CD14-positive monocyte (primary cell): ENCODE results near the gene CRIM1. TPM values are rescaled to one million over a fixed set of nuclear protein-coding genes. Genes with fewer than 3 reads are reported as not detected.

ENCODE experiments used
- DNase-seq, 3 donors: peaks; one replicate each; pipeline ENCODE4 v3.0.0-alpha.2; 2011 to 2022
- H2AFZ ChIP-seq: 2 replicates; pipeline ENCODE4 v1.6.0; 2012; ENCODE audit warnings: mild to moderate bottlenecking, low read depth, low read length, inconsistent platforms; ENCODE audit not compliant: insufficient read depth, poor library complexity, severe bottlenecking
- H3K27ac ChIP-seq, 2 donors: 1 replicate in 1 of 2; 2 replicates in 1 of 2; pipeline ENCODE4 v1.5.1; 2012 to 2013; ENCODE audit warnings: low read length in 2 of 2, control low read depth in 1 of 2, inconsistent platforms in 1 of 2, low read depth in 1 of 2, mild to moderate bottlenecking in 1 of 2
- H3K27me3 ChIP-seq, 2 donors: one replicate each; pipeline versions ENCODE4 v1.6.0 to v1.6.1; 2011 to 2013; ENCODE audit warnings: low read length in 2 of 2; ENCODE audit not compliant: control insufficient read depth in 2 of 2, insufficient read depth in 2 of 2
- H3K36me3 ChIP-seq, 2 donors: replicated peaks in 1 of 2; 1 replicate in 1 of 2; 2 replicates in 1 of 2; pipeline versions ENCODE4 v1.5.1 to v1.6.1; 2012 to 2013; ENCODE audit warnings: low read length in 2 of 2, control low read depth in 1 of 2, inconsistent platforms in 1 of 2, mild to moderate bottlenecking in 1 of 2; ENCODE audit not compliant: insufficient read depth in 2 of 2, control insufficient read depth in 1 of 2
- H3K4me1 ChIP-seq, 2 donors: 1 replicate in 1 of 2; 2 replicates in 1 of 2; pipeline versions ENCODE4 v1.5.1 to v1.6.1; 2012 to 2013; ENCODE audit warnings: low read length in 2 of 2, control low read depth in 1 of 2, inconsistent platforms in 1 of 2, mild to moderate bottlenecking in 1 of 2, moderate library complexity in 1 of 2; ENCODE audit not compliant: insufficient read depth in 2 of 2, control insufficient read depth in 1 of 2
- H3K4me2 ChIP-seq: replicated peaks from 2 replicates; pipeline ENCODE3; 2012; ENCODE audit warnings: low read length, moderate library complexity, mild to moderate bottlenecking; ENCODE audit not compliant: poor library complexity, severe bottlenecking; ENCODE audit errors: extremely low read depth
- H3K4me3 ChIP-seq, 3 experiments: fragments of 200-600 bp in 1 of 3; sonication (generic) in 1 of 3; replicated peaks in 1 of 3; 1 replicate in 2 of 3; 2 replicates in 1 of 3; pipeline ENCODE4 v1.5.1; 2011 to 2013; ENCODE audit warnings: low read length in 3 of 3, mild to moderate bottlenecking in 3 of 3, control low read depth in 2 of 3, low read depth in 2 of 3, inconsistent platforms in 1 of 3, moderate library complexity in 1 of 3
- H3K79me2 ChIP-seq: 2 replicates; pipeline ENCODE4 v1.6.0; 2012; ENCODE audit warnings: mild to moderate bottlenecking, control low read depth, inconsistent platforms, low read length, moderate library complexity; ENCODE audit not compliant: insufficient read depth
- H3K9ac ChIP-seq: 2 replicates; pipeline ENCODE4 v1.6.0; 2017; ENCODE audit warnings: low read length, mild to moderate bottlenecking; ENCODE audit not compliant: insufficient read depth, poor library complexity, severe bottlenecking
- H3K9me3 ChIP-seq, 2 donors: replicated peaks in 1 of 2; 1 replicate in 1 of 2; 2 replicates in 1 of 2; pipeline versions ENCODE4 v1.5.1 to v1.6.1; 2012 to 2013; ENCODE audit warnings: low read length in 2 of 2, control low read depth in 1 of 2; ENCODE audit not compliant: control insufficient read depth in 1 of 2, insufficient read depth in 1 of 2
- H4K20me1 ChIP-seq: 2 replicates; pipeline ENCODE4 v1.6.0; 2012; ENCODE audit warnings: mild to moderate bottlenecking, low read length, control low read depth, moderate library complexity; ENCODE audit not compliant: insufficient read depth
- H3K27ac Mint-ChIP-seq, 7 donors: one replicate each; pipeline ENCODE4 v1.8.0; 2020; ENCODE audit warnings: mild to moderate bottlenecking in 7 of 7, mixed read lengths in 7 of 7, moderate library complexity in 6 of 7, inconsistent platforms in 2 of 7
- H3K27me3 Mint-ChIP-seq, 3 donors: one replicate each; pipeline ENCODE4 v1.8.0; 2021 to 2022; ENCODE audit warnings: low read depth in 3 of 3, mild to moderate bottlenecking in 3 of 3, mixed read lengths in 3 of 3, moderate library complexity in 3 of 3, inconsistent platforms in 1 of 3
- H3K36me3 Mint-ChIP-seq, 2 donors: one replicate each; pipeline ENCODE4 v1.8.0; 2020; ENCODE audit warnings: mixed read lengths in 2 of 2, inconsistent platforms in 1 of 2, mild to moderate bottlenecking in 1 of 2
- H3K4me1 Mint-ChIP-seq: one replicate; pipeline ENCODE4 v1.8.0; 2020; ENCODE audit warnings: mild to moderate bottlenecking, mixed read lengths
- H3K4me3 Mint-ChIP-seq, 2 donors: one replicate each; pipeline ENCODE4 v1.8.0; 2020; ENCODE audit warnings: mild to moderate bottlenecking in 2 of 2, mixed read lengths in 2 of 2, moderate library complexity in 1 of 2
- H3K9me3 Mint-ChIP-seq, 7 donors: one replicate each; pipeline ENCODE4 v1.8.0; 2020 to 2022; ENCODE audit warnings: mixed read lengths in 7 of 7, mild to moderate bottlenecking in 6 of 7, moderate library complexity in 6 of 7, inconsistent platforms in 2 of 7
- WGBS: methylation state at CpG from one replicate; pipeline ENCODE4 v1.1.5; 2013; ENCODE audit warnings: missing lambda C conversion rate; ENCODE audit not compliant: insufficient coverage; 5-methylcytosine and 5-hydroxymethylcytosine counted together
- intact Hi-C, 2 donors: fragments of 100-400 bp; cut with micrococcal nuclease; formaldehyde crosslinking; loops; one replicate each; pipeline versions ENCODE4 v1.15.0 to v1.15.1; 2023
- polyA plus RNA-seq, 3 donors: library from polyadenylated mRNA; depleted of rRNA in 1 of 3; unstranded in 2 of 3; stranded (reverse) in 1 of 3; fragments of 300-500 nt in 2 of 3; fragments of >200 nt in 1 of 3; fragmentation: Illumina TruSeq in 2 of 3; gene quantifications; 1 replicate in 2 of 3; 2 replicates in 1 of 3; pipeline ENCODE4 v1.2.3, GENCODE V29; 2012 to 2021
- TF ChIP-seq, protein P1 (sequence below): fragments of 200-600 bp; IDR thresholded peaks from one replicate; pipeline ENCODE4 v1.8.0; 2022; ENCODE audit warnings: antibody characterized with exemption, mild to moderate bottlenecking

CRIM1 gene
- polyA plus RNA-seq, 3 donors: 0.08 to 0.27 TPM; not detected in 1

DNA sequence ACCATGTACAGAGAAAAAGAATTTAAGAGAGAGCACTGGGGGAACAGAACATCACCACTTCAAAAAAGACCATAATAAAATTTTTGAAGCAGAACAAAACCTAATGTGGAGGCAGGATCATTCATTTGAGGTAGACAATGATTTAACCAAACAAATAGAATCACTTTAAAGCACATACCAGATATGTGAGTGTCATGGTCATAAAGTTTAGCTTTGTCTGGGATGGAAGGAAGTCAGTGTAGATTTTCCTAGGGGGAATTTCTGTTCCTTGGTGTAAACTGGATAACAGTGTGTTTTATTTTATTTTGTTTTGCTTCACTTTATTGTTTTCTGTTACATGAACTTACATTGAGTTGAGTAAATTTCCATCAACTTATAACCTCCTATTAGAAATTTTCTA, 120.8 kb downstream of the CRIM1 start:
- Histone ChIP-seq H3K36me3 (no peaks in the 10 kb centered on the region), H3K27ac (no peak overlapping the region), H3K79me2 (no peaks in the 10 kb centered on the region), H3K4me1 (peaks cover 35 to 40% of the 10 kb centered on the region in 2 donors), H3K4me2 (no peak overlapping the region), H3K4me3 (no peak overlapping the region), H3K27me3 (no peaks in the 10 kb centered on the region), H3K9ac (no peak overlapping the region), H2AFZ (no peak overlapping the region), H4K20me1 (no peaks in the 10 kb centered on the region), H3K9me3 (peaks cover 14 to 31% of the 10 kb centered on the region in 2 donors)
- H3K27me3 Mint-ChIP-seq: no peaks in the 10 kb centered on the region
- peaks cover 36% of the 10 kb centered on the region for H3K4me1 Mint-ChIP-seq
- H3K4me3 Mint-ChIP-seq: no peak overlapping the region
- H3K27ac Mint-ChIP-seq: no peak overlapping the region
- peaks cover 2 to 3% of the 10 kb centered on the region in 2 donors for H3K36me3 Mint-ChIP-seq
- intact Hi-C loops: no loop called here
- DNase-seq: no peak
- TF ChIP-seq, protein P1, sequence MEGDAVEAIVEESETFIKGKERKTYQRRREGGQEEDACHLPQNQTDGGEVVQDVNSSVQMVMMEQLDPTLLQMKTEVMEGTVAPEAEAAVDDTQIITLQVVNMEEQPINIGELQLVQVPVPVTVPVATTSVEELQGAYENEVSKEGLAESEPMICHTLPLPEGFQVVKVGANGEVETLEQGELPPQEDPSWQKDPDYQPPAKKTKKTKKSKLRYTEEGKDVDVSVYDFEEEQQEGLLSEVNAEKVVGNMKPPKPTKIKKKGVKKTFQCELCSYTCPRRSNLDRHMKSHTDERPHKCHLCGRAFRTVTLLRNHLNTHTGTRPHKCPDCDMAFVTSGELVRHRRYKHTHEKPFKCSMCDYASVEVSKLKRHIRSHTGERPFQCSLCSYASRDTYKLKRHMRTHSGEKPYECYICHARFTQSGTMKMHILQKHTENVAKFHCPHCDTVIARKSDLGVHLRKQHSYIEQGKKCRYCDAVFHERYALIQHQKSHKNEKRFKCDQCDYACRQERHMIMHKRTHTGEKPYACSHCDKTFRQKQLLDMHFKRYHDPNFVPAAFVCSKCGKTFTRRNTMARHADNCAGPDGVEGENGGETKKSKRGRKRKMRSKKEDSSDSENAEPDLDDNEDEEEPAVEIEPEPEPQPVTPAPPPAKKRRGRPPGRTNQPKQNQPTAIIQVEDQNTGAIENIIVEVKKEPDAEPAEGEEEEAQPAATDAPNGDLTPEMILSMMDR: no peak
- peaks cover 14 to 42% (median 36%) of the 10 kb centered on the region in 7 donors for H3K9me3 Mint-ChIP-seq

DNA sequence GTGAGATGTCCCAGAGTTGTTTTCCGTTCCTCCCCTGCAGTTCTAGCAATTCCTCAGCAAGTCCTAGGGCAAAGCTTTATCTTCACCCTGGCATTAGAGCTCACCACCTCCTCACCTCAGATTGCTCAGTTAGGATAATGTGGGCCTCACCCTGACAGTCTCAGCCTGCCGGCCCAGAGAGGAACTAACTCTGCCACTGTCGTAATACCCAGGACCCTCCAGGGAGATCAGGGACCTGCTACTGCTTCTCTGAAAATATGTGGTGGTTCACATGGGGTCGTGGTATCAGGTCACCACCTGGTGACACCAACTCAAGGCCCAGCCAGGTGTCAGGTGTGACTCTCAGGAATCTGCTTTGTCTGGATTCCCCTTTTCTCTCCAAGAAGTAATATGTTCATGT, 121.7 kb downstream of the CRIM1 start:
- H3K9me3 ChIP-seq: peaks cover 14 to 31% of the 10 kb centered on the region in 2 donors
- Mint-ChIP-seq H3K36me3 (peaks cover 2 to 3% of the 10 kb centered on the region in 2 donors), H3K4me3 (peak overlapping the region in 1 of 2 donors; percentile 40), H3K27ac (peak overlapping the region; percentile 49 to 88 (median 72)), H3K4me1 (peaks cover 35% of the 10 kb centered on the region), H3K27me3 (no peaks in the 10 kb centered on the region), H3K9me3 (peaks cover 14 to 42% (median 36%) of the 10 kb centered on the region in 7 donors)
- WGBS: 20% methylated on average over 3 of the region's 4 CpGs
- H3K4me1 ChIP-seq: peaks cover 35 to 40% of the 10 kb centered on the region in 2 donors
- intact Hi-C loops: no loop called here
- H2AFZ ChIP-seq: no peak overlapping the region
- no peaks in the 10 kb centered on the region for H4K20me1 ChIP-seq
- TF ChIP-seq, protein P1: no peak
- DNase-seq: peak in 2 of 3 donors; percentile 11 to 33
- no peak overlapping the region for H3K9ac ChIP-seq
- no peaks in the 10 kb centered on the region for H3K36me3 ChIP-seq
- H3K4me3 ChIP-seq: no peak overlapping the region
- H3K4me2 ChIP-seq: no peak overlapping the region
- H3K27me3 ChIP-seq: no peaks in the 10 kb centered on the region
- peak overlapping the region; percentile 38 to 69 for H3K27ac ChIP-seq
- no peaks in the 10 kb centered on the region for H3K79me2 ChIP-seq
